ENCODE data around the gene TNIP2.

The TNIP2 gene

DNA sequence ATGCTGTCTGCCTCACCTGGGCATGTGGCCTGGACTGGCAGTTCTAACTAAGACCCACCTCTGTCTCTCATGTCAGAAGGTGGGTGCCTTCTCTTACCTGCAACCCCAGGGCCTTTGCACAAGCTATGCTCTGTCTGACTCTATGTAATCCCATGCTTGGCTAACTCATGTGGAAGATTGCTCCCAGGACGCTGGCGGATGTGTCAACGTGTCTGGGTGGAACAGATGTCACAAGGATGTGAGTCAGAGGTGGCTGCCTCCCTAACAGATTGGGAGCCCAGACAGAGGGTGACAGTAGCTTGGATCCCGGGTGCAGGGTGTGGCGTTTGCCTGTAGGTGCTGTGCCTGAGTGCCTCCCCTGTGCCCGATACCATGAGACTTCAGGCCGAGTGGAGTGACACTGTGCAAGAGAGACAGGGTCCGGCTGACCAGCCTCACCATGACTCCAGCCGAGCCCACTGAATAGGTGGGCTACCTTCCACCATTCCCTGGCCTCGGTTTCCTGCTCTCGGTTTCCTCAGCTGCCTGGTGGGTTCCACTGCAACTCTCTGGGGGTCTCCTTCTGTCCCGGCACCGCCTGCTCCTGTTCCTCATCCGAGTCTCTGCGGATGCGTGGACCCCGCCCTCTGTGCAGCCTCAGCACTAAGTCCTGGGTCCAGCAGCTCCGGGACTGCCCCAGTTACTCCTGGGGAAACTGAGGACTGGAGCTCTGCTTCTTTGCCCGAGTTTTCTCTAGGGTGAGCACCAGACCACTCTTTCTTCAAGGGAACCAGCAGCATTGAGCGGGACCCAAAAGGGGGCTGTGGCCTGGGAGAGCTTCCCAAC, 47.7 kb upstream of the TNIP2 start:
- H2AK5ac ChIP-seq (ENCODE audit: low read length) = no peak overlapping the region
- no peak overlapping the region for H3K23ac ChIP-seq (ENCODE audit: low read length)
- no peak overlapping the region for H3K4me3 ChIP-seq (ENCODE audit: low read depth, low read length)
- H3K4ac ChIP-seq (ENCODE audit: low read depth, low read length) = no peak overlapping the region
- peak; percentile 73 to 82 for DNase-seq
- no peak overlapping the region for H2BK5ac ChIP-seq (ENCODE audit: low read depth, low read length, poor library complexity)
- H3K27me3 ChIP-seq (ENCODE audit: insufficient read depth, low read length) = no peaks in the 10 kb centered on the region
- no peak overlapping the region for H2BK120ac ChIP-seq (ENCODE audit: insufficient read depth, low read length, poor library complexity)
- H3K79me1 ChIP-seq (ENCODE audit: low read length) = peaks cover 2% of the 10 kb centered on the region
- peaks cover 13 to 15% of the 10 kb centered on the region in 2 experiments for H3K4me1 ChIP-seq (ENCODE audit: control insufficient read depth in 1 of 2, insufficient read depth in 2 of 2, low read length in 2 of 2)
- no CpG with 5 or more reads among the region's 20 CpGs for WGBS (ENCODE audit: extremely low coverage, insufficient coverage, insufficient read length)
- H4K8ac ChIP-seq (ENCODE audit: low read depth, low read length) = no peak overlapping the region
- H3K9me3 ChIP-seq (ENCODE audit: insufficient read depth, low read depth, low read length) = no peaks in the 10 kb centered on the region
- H4K91ac ChIP-seq (ENCODE audit: low read depth, low read length) = no peak overlapping the region
- no peaks in the 10 kb centered on the region for H3K36me3 ChIP-seq (ENCODE audit: control insufficient read depth in 1 of 2, insufficient read depth in 2 of 2, low read length in 2 of 2)
- no peaks in the 10 kb centered on the region for H3K79me2 ChIP-seq (ENCODE audit: control insufficient read depth, insufficient read depth, low read length, poor library complexity)
- H3K14ac ChIP-seq (ENCODE audit: low read length) = no peak overlapping the region
- H2AFZ ChIP-seq (ENCODE audit: insufficient read depth, low read length, poor library complexity) = no peak overlapping the region
- H3K18ac ChIP-seq (ENCODE audit: low read length) = no peak overlapping the region
- no peak overlapping the region for H2BK12ac ChIP-seq (ENCODE audit: low read length)
- H3K27ac ChIP-seq (ENCODE audit: low read depth, low read length) = no peak overlapping the region
- H3K4me2 ChIP-seq (ENCODE audit: low read length) = no peak overlapping the region
- H4K12ac ChIP-seq (ENCODE audit: low read depth, low read length) = no peak overlapping the region
- no peak overlapping the region for H3K9ac ChIP-seq (ENCODE audit: low read length)

DNA sequence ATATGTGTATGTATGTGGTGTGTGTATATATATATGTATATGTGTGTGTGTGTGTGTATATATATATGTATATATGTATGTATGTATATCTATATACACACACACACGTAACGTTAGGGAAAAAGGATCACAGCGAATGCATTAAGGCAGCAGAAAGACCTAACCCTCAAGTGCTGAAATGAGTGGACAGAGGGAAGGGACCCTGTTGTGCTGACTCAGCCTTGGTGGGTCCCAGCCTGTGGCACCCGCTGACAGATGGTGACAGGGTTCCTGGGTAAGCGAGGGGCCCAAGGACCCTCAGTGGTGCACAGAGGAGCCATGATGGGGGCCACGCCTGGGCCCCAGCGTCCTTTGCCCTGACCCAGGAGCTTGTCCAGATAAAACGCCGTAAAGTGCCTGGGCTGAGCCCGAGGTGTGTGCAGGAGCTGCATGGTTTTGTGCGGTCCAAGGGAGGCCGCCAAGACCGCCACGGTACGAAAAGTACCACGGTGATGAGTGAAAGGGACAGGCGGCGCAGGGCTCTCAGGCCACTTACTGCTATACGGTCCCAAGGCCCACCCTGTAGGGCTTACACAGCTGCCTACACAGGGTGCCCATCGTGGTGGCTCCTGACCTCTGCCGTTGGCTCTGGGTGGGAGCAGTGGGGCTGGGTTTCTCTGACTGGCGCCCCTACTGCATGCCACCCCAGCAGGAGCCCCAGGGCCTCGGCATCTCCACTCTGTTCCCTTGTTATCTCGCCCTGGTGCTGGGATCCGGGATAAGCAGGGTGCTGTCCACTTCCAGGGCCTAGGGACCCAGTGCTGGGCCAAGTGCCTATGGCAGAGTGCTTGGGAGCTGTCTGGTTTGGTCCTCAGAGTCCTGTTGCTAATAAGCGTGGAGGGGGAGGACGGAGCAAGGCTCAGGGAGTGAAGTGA, 46.7 kb upstream of the TNIP2 start:
- Histone ChIP-seq H4K12ac (ENCODE audit: low read depth, low read length) (no peak overlapping the region), H3K9me3 (ENCODE audit: insufficient read depth, low read depth, low read length) (no peaks in the 10 kb centered on the region), H4K8ac (ENCODE audit: low read depth, low read length) (no peak overlapping the region), H3K4me2 (ENCODE audit: low read length) (no peak overlapping the region), H3K4me3 (ENCODE audit: low read depth, low read length) (no peak overlapping the region), H3K9ac (ENCODE audit: low read length) (no peak overlapping the region), H2BK12ac (ENCODE audit: low read length) (no peak overlapping the region), H3K14ac (ENCODE audit: low read length) (no peak overlapping the region), H2BK120ac (ENCODE audit: insufficient read depth, low read length, poor library complexity) (no peak overlapping the region), H3K36me3 (ENCODE audit: control insufficient read depth in 1 of 2, insufficient read depth in 2 of 2, low read length in 2 of 2) (no peaks in the 10 kb centered on the region), H3K18ac (ENCODE audit: low read length) (no peak overlapping the region), H3K27me3 (ENCODE audit: insufficient read depth, low read length) (no peaks in the 10 kb centered on the region), H3K27ac (ENCODE audit: low read depth, low read length) (no peak overlapping the region), H3K79me1 (ENCODE audit: low read length) (peaks cover 2% of the 10 kb centered on the region), H2AFZ (ENCODE audit: insufficient read depth, low read length, poor library complexity) (no peak overlapping the region), H3K79me2 (ENCODE audit: control insufficient read depth, insufficient read depth, low read length, poor library complexity) (no peaks in the 10 kb centered on the region), H3K23ac (ENCODE audit: low read length) (no peak overlapping the region), H2AK5ac (ENCODE audit: low read length) (no peak overlapping the region), H3K4me1 (ENCODE audit: control insufficient read depth in 1 of 2, insufficient read depth in 2 of 2, low read length in 2 of 2) (peaks cover 13 to 15% of the 10 kb centered on the region in 2 experiments), H2BK5ac (ENCODE audit: low read depth, low read length, poor library complexity) (no peak overlapping the region), H3K4ac (ENCODE audit: low read depth, low read length) (no peak overlapping the region), H4K91ac (ENCODE audit: low read depth, low read length) (no peak overlapping the region)
- no peak for DNase-seq
- WGBS (ENCODE audit: extremely low coverage, insufficient coverage, insufficient read length) = no CpG with 5 or more reads among the region's 27 CpGs

DNA sequence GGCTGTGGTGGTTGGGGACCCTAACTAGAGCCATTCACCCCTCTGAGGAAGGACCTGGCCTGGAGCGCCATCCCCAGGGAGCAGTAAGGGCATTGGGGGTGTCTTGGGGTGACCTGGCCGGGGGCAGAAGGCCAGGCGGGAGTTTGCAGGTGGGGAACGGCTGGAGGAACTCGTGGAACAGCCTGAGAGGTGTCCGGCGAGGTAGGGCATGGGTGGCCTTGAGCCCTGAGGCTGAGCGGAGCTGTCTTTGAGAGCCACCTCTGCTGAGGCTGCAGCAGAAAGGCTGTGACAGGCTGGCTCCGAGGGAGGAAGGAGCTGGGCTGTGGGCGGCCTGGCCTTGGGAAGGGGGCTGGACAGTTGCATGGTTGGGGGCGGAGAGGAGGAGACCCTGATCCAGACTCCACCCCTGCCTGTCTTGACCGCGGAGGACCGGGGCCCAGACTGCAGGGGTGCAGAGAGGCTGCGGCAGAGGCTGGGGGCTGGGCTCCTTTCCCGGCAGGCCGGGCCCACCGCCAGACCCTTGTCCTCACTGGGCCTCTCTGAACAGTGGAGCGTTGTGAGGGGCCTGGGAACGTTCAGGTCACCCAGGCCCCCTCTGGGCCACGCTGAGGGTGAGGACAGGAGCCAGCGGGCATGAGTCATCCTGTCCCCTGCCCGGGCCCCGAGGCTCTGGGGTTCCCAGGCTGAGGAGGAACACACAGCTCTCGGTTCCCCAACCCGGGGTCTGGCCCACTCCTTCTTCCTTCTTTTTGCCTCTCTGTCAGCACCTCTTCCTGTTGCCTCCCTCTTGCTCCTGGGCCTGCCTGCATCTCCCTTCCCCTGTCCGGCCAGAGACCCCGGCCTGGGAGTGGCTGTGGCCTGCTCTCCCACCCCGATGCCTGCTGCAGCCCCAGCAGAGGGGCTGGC, 44.8 kb upstream of the TNIP2 start:
- Histone ChIP-seq H3K36me3 (ENCODE audit: control insufficient read depth in 1 of 2, insufficient read depth in 2 of 2, low read length in 2 of 2) (no peaks in the 10 kb centered on the region), H3K9me3 (ENCODE audit: insufficient read depth, low read depth, low read length) (no peaks in the 10 kb centered on the region), H2AK5ac (ENCODE audit: low read length) (no peak overlapping the region), H3K4me2 (ENCODE audit: low read length) (peak overlapping the region; percentile 4), H3K4me1 (ENCODE audit: control insufficient read depth in 1 of 2, insufficient read depth in 2 of 2, low read length in 2 of 2) (peaks cover 20% of the 10 kb centered on the region in 2 experiments), H3K18ac (ENCODE audit: low read length) (no peak overlapping the region), H2AFZ (ENCODE audit: insufficient read depth, low read length, poor library complexity) (peak overlapping the region; percentile 2), H3K79me2 (ENCODE audit: control insufficient read depth, insufficient read depth, low read length, poor library complexity) (no peaks in the 10 kb centered on the region), H3K4ac (ENCODE audit: low read depth, low read length) (peak overlapping the region; percentile 12), H4K12ac (ENCODE audit: low read depth, low read length) (peak overlapping the region; percentile 59), H3K23ac (ENCODE audit: low read length) (no peak overlapping the region), H2BK5ac (ENCODE audit: low read depth, low read length, poor library complexity) (peak overlapping the region; percentile 53), H4K91ac (ENCODE audit: low read depth, low read length) (peak overlapping the region; percentile 1), H3K79me1 (ENCODE audit: low read length) (peaks cover 2% of the 10 kb centered on the region), H3K9ac (ENCODE audit: low read length) (no peak overlapping the region), H3K4me3 (ENCODE audit: low read depth, low read length) (no peak overlapping the region), H3K27me3 (ENCODE audit: insufficient read depth, low read length) (no peaks in the 10 kb centered on the region), H4K8ac (ENCODE audit: low read depth, low read length) (peak overlapping the region; percentile 44), H2BK120ac (ENCODE audit: insufficient read depth, low read length, poor library complexity) (no peak overlapping the region), H3K27ac (ENCODE audit: low read depth, low read length) (peak overlapping the region; percentile 5), H3K14ac (ENCODE audit: low read length) (no peak overlapping the region), H2BK12ac (ENCODE audit: low read length) (peak overlapping the region; percentile 25)
- no CpG with 5 or more reads among the region's 29 CpGs for WGBS (ENCODE audit: extremely low coverage, insufficient coverage, insufficient read length)
- peak; percentile 38 to 44 for DNase-seq

Data from trophoblast cell (in vitro differentiated cells and primary cell).